GM12878 (cell line): ENCODE results near the gene RIPOR1.

Source experiments
- MXI1 ChIP-seq: fragments of 150-350 bp; IDR thresholded peaks from 2 replicates; pipeline ENCODE4 v1.6.1; 2011; ENCODE audit warnings: low read depth, mild to moderate bottlenecking, inconsistent platforms, low read length, improper control_type of control experiment
- REST ChIP-seq: IDR thresholded peaks from 2 replicates; pipeline ENCODE4 v1.6.1; 2012; ENCODE audit warnings: mild to moderate bottlenecking, low read depth, low read length
- SREBF1 ChIP-seq: IDR thresholded peaks from 2 replicates; pipeline ENCODE4 v1.6.1; 2012; ENCODE audit warnings: mild to moderate bottlenecking, low read length
- TF ChIP-seq, protein P1 (sequence below), 3 experiments: IDR thresholded peaks in 2 of 3; conservative IDR thresholded peaks in 1 of 3; 2 replicates each; pipeline ENCODE4 v1.5.1; 2011; ENCODE audit warnings: low read depth in 3 of 3, low read length in 3 of 3, mild to moderate bottlenecking in 3 of 3, control low read depth in 2 of 3, moderate library complexity in 2 of 3, inconsistent platforms in 1 of 3, mixed read lengths in 1 of 3; ENCODE audit not compliant: control insufficient read depth in 2 of 3, insufficient read depth in 1 of 3; ENCODE audit errors: extremely low read depth in 1 of 3

DNA sequence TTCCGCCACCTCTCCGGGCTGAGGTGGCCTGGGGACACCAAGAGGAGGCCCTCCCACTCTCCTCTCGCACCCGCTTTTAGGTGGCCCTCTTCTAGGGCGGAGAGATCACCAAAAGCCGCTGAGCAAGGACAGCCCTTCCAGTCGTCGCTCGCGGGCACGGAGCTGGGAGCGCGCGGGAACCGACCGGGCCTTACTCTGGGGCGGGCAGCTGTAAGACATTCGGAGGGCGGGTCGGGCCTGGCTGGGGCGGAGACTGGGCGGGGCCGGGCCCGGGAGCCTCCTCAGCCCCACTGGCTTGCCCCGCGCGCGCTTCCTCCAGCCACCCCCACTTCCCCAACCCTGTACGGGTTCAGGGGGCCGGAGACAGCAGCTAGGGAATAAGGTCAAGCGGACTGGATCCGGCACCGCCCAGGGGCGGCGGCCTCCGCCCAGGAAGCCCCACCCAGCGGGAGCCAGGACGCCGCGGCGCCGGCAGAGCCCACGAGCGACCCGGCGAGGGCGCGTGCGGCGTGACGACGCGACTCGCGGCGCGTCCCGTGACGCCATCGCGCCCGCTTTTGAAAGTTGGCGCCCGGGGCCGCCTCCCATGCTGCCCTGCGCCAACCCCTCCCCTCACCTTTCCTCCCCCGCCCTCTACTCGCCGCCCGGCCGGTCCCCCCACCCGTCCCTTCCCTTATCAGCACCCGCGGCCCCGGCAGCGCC lies 33.3 kb downstream of the RIPOR1 start:
- TF ChIP-seq SREBF1 (no peak), MXI1 (peak; percentile 91), REST (no peak)
- TF ChIP-seq, protein P1, sequence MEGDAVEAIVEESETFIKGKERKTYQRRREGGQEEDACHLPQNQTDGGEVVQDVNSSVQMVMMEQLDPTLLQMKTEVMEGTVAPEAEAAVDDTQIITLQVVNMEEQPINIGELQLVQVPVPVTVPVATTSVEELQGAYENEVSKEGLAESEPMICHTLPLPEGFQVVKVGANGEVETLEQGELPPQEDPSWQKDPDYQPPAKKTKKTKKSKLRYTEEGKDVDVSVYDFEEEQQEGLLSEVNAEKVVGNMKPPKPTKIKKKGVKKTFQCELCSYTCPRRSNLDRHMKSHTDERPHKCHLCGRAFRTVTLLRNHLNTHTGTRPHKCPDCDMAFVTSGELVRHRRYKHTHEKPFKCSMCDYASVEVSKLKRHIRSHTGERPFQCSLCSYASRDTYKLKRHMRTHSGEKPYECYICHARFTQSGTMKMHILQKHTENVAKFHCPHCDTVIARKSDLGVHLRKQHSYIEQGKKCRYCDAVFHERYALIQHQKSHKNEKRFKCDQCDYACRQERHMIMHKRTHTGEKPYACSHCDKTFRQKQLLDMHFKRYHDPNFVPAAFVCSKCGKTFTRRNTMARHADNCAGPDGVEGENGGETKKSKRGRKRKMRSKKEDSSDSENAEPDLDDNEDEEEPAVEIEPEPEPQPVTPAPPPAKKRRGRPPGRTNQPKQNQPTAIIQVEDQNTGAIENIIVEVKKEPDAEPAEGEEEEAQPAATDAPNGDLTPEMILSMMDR (IDR thresholded peaks at IDR 0.05 in 2 of 3, conservative IDR thresholded peaks at IDR 0.05 in 1 of 3; ENCODE audit: control insufficient read depth in 2 of 3, extremely low read depth in 1 of 3, insufficient read depth in 1 of 3, low read depth in 3 of 3, low read length in 3 of 3) = no peak
